HG02623 (cell line): Measurements from ENCODE around the gene MYO1H.
A peak's percentile ranks its signal among the peaks of the same experiment; 100 is the strongest.
"Not testable (repeated sequence)": the region's sequence is repeated elsewhere in the genome, so short reads cannot be mapped to it uniquely, and the experiment has no call there.

Experiments used
- ATAC-seq: cut with Tn5 transposase; IDR thresholded peaks from one replicate; pipeline ENCODE4 v1.9.1; 2021; ENCODE audit warnings: moderate library complexity; ENCODE audit not compliant: unreplicated experiment

MYO1H gene

DNA sequence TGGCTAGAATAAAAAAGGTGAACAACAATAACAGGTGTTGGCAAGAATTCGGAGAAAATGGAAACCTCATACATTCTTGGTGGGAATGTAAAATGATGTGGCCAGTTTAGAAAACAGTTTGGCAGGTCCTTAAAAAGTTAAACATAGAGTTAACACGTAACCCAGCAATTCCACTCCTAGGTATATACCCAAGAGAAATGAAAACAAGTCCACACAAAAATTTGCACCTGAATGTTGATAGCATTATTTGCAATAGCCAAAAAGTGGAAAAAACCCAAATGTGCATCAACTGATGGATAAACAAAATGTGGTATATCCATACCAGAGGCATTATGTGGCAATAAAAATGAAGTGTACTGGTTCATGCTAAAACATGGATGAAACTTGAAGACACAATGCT lies 2.3 kb upstream of the MYO1H start:
- ATAC-seq: no peak

DNA sequence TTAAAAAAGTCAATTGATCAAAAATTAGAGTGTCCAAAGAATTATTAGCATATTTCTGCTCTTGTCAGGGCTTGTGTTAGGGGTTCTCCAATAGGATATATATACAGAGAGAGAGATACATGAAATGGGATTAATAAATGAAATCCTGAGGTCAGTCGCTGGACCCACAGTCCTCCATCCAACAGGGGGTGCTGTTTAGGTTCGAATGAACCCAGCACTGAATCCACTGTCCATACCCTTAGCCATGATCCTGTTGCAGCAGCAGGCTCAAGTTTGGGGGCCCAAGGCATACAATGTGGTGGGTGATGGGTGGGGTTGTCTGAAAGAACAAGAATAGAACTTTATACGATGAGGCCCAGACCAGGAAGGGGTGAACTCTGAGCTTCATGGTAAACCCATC lies 780 bp upstream of the MYO1H start:
- no peak for ATAC-seq

DNA sequence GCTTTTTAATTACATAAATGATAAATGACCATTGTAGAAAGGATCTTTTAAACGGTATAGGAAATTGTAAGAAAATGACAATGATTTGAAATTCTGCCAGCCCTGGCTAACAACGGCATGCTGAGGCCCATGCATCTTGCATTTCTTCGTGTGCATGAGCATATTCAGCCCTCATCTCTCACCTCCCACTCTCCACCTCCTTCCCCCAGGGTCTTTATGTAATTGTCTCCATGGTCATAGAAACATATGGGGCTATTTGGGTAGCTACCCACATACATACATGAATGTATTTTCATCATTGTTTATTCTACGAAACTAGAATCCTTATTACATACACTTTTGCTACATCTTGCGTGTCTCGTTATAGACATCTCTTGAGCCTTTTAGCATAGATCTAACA lies 4.5 kb downstream of the MYO1H start:
- no peak for ATAC-seq

DNA sequence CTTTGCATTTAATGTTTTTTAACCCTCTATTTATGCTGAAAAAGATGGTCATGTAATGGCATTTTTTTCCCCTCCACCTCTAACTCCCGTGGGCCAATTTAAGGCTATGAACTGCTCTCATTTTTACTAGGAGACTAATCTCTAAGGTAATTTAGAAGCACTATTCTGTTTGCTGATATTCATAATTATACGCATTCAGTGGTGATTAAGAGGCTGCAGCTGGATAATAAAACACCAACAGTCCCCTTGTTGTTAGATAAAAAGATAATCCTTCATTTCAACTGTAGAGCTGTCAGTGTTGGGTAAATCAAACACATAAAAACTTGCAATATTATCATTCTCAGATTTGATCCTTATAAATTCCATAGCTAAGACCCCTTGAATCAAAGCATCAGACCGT lies 8.9 kb downstream of the MYO1H start:
- ATAC-seq: no peak

DNA sequence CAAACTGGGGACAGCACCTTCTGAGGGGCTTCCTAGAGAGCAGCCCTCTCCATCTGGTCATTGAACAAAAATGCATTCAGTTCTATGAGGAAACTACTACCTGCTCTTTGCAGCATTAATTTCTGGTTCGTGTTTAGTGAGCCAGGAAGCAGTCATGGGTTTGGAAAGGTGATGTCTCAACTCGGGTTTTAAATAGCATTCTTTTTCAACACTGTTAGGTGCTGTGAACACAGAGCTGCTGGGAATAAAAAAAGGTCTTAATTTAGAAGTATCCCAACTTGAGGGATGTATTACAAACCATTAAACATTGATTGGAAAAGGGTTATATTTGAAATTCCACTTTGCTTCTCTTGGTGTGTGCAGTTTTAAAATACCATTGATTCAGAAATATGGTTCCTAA lies 9.3 kb downstream of the MYO1H start:
- no peak for ATAC-seq

DNA sequence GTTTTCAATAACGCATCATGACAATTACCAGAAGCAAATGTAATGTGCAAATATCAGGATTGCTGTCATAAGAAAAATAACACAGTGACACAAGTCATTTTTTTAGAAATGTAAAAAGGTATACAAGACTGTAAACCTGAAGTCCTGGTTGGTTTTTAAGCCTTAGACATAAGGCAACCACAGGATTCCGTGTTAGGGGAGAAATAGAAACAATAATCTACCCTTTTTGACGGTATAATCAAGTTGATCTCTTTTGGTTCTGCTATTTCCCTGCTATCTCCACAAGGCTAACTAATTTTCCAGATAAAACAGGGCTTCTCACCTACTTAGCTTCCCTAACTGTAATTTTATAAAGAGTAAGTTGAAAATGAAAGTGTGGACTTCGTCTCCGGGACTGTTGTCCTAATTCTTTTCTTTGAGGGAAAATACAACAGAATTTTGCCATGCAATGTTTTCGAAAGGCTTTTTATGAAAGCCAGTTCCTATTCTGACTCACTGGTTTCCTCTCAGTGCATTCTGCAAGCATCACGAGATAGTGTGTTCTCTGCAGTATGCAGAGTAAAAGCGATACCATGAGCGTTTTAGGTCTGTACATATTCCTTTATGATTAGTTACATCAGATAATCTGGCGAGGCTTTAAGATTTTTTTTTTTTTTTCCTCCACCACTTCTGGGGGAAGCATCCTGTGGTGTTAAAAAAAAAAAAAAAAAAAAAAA lies 10.6 kb downstream of the MYO1H start:
- ATAC-seq: peak; percentile 64

DNA sequence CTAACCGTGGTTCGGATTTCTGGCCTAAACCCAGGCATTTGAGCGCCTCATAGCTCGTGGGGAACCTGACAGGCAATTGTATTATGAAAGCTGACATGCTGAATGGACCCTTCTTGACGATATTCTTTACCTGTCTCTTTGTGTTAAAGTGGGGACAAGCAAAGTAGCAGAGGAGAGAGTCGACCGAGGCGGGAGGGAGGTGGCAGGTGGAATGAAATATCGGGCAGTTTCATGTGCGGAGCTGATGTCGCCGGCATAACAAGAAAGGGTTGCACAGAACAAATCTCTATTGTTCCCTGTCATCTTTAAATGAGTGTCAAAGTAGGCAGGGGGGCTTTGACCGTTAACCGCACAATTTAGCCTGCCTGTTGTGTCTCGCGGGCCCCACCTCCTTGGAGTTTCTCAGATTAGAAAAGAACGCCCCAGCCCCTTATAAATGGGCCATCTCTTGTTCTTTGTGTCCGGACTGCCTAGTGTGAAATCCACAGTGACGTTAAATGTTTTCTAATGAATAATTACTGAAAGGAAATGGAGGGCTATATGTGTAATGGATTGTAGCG lies 11.5 kb downstream of the MYO1H start:
- ATAC-seq: no peak

DNA sequence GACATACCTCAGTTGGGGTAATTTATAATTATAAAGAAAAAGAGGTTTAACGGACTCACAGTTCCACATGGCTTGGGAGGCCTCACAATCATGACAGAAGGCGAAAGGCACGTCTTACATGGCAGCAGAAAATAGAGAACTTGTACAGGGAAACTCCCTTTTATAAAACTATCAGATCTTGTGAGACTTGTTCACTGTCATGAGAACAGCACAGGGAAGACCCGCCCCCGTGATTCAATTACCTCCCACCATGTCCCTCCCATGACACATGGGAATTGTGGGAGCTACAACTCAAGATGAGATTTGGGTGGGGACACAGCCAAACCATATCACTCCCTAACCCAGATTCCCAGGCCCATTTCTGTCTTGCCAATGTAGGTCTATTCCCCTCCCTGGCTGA lies 22.1 kb downstream of the MYO1H start:
- no peak for ATAC-seq

DNA sequence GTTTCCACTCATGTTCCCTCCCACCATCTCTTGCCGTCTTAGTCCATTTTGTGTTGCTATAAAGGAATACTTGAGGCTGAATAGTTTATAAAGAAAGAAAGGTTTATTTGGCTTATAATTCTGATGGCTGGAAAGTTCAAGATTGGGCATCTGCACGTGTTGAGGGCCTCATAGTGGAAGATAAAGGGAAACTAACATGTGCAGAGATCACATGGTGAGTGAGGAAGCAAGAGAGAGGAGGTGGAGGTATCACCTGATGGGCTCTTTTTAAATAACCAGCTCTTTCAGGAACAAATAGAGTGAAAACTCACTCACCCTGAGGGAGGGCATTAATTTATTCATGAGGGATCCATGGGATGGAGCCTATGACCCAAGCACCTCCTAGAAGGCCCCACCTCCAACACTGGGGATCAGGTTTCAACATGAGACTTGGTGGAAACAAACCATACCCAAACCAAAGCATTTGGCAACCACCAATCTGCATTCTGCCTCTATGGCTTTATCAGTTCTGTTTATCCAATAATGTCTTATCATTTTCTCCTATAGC lies 29.5 kb downstream of the MYO1H start:
- no peak for ATAC-seq

DNA sequence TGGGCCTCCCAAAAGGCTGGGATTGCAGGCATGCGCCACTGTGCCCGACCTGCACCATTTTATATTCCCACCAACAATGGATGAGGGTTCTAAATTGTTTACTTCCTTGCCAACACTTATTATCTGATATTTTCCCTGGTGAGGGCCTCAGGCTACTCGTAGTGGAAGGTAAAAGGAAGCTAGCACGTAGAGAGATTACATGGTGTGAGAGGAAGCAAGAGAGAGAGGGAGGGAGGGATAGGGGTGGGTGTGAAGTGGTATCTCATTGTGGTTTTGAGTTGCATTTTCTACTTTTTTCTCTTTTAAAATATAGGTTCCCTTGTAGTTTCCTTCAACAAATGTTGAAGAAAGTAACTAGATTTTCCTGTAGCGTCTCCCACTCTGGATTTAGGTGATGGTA lies 30.9 kb downstream of the MYO1H start:
- ATAC-seq: no peak

DNA sequence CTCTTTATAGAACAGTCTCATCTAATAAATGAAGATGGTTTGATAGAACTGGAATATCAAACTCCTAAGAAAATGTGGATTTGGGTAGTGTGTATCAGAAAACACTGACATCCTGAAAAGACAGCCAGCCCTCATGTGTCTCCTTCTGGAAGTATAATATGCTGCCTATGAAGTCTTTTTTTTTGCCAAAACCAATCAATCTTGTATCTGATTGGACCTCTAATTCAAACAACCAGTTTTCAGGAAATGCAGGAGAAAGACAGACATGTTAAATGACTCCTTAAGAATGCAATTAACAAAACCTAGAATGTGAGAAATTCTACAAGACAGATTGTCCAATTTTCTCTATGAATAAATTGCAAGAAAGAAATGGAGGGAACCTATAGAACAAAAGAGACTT lies 34.3 kb downstream of the MYO1H start:
- ATAC-seq: no peak

DNA sequence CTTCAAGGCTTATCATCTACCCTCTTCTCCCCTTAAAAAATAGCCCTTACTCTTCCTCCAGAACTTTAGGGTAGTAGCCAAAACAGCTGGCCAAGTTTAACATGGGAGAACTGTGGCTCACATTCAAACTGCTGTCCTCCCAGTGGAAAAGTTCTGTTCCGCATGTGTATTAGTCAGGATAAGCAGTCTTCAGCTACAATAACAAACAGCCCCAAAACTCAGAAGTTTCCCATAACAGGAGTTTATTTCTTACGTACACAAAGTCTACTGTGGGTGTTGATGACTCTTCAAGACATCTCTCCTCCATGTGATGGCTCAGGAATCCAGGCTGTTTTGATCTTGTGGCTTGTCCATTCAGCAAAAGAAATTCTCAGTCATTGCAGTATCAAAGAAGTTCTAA lies 35.5 kb downstream of the MYO1H start:
- ATAC-seq: no peak

DNA sequence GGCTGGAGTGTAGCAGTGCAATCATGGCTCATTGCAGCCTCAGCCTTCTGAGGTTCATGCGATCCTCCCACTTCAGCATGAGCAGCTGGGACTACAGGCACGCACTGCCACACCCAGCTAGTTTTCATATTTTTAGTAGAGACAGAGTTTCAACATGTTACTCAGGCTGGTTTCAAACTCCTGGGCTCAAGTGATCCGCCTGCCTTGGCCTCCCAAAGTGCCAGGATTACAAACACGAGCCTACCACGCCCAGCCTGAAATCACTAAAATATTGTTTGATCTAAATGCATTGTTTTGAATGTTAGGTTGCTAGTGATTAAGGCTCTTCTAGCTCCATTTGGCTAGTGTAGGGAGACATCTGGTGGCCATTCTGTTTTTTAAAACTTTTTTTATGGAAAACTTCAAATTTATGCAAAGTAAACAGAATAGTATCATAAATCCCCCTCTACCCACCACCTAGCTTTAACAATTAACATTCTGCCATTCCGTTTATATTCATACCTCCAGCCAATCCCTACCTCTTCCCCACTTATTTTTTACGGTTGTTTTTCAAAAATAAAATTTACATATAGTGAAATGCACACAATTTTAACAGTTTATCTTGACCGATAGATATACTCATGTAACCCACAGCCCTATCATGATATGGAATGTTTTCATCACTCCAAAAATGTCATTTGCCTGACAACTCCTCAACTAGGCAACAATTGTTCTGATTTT lies 37.8 kb downstream of the MYO1H start:
- ATAC-seq: no peak

DNA sequence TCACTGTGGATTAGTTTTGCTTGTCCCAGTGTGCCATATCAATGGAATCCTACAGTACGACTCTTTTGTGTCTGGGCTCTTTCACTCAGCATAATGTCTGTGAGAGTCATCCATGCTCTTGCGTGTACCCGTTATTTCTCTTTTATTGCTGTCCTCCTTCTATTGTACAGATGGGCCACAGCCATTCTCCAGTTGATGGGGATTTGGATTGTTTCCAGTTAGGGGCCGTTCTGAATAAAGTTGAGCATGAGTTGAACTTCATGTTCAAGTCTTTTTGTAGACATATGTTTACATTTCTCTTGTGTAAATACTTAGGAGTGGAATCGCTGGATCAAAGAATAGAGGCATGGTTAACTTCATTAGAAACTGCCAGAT lies 38.3 kb downstream of the MYO1H start:
- ATAC-seq: no peak

DNA sequence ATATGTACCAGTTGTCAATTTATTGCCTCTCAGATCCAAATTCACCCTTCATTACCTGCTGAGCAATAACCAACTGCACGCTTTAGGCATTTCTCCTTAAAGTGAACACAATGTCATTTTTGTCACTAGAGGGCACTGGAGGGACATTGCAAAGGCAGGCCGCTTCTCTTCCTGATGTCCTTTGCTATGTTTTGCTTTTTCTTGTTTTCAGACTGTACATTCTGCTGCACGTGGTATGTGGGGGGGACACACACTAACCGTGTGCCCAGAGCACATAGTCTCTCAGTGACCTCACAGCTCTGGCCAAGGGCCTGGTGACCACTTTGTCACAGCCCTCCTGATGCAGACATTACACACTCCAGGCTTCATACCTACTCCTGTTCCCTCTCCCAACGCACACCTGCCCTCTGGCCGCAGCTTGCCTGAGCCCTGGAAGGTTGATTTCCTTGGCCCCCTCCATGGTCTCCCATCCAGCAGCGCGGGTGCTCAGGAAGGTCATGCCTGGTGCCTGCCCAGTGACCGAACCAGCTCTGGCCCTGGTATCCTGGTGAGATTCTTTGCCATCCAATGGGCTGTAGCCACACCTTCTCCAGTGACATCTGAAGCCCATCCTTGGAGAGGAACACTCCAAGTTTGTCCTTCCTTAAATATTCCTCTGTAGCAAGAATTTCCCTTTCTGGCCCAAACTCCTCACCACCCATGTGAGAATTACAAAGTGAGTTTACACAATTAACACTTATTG lies 39.9 kb downstream of the MYO1H start:
- no peak for ATAC-seq

DNA sequence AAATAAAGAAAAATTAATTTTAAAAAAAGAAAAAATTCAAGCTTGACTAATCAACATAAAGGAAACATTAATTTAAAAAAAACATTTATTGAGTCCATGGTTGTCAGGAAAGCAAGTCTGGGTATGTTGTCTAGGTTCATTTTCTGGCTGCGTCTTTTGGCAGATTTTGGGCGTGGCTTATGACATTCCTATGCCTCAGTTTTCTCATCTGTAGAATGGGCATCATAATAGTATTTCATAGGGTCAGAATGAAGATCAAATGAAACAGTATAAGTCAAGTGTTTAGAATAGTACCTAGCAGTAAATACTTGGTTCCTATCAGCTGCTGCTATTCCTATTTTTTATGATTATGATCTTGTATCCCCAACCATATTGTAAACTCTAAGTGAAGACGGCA lies 40.5 kb downstream of the MYO1H start:
- no peak for ATAC-seq

DNA sequence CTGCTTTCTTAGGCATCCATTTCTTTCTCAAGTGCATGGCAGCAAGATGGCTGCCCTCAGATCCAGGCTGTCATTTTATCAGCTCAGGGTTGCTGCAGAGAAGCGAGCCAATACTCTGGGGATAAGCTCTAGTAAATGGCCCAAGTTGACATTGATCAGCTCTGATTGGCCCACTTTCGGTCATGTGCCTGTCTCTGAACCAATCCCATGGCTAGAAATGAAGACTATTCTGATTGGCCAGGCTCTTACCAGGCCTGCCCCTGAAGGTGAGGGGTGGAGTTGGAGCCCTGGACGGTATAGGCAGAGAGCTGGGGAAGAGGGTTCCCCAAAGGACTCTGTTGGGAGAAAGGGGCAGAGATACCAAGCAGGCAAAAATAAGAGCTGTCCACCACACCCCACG lies 41.4 kb downstream of the MYO1H start:
- ATAC-seq: no peak

DNA sequence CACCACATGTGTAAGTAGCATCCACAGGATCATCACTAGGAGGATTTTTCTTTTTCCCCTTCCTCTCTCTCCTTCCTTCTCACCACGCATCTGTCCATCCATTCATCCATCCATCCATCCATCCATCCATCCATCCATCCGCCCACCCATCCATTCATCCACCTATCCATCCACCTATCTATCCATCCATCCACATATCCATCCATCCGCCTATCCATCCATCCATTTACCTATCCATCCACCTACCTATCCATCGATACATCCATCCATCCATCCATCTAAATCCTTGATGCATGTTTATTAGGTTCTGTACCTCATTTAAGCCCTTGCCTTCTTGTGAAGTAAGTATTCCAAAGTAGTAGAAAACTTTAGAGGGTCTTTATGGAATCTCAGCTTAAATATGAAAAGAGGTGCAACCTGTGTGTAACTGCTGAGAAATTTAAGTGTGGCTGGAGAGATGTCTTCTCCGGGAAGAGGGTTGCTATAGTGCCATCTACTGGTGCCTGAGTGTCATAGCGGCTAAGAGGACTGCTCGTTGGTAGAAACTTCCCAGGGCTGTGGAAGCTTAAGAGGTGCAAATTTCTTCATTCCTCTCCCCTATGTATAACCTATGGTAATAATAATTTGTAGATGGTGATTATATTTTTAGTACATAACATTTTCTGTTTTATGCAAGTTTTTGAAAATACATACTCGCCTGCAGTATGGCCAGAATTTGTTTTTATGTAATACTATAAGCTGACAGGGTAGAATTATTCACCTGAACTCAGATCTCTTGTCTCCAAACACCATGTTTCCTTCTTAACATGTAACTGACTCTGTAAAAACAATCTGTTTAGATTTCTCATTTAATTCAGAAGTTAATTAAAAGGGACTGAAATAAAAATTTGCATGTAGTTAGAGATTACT lies 46.0 kb downstream of the MYO1H start:
- ATAC-seq: no peak

DNA sequence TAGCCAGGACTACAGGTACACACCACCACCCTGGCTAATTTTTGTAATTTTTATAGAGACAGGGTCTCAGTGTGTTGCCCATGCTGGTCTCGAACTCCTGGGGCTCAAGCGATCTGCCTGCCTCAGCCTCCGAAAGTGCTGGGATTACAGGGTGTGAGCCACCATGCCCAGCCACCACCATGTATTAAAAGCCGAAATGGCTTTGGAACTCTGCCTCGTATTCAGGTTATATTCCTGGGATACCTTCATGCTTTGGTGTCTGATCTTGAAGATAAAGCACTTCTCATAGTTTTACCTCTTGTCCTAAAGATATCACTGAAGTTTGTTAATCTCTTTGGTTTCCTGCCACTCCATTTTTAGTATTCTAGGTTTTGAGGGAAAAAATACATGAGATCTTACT lies 47.2 kb downstream of the MYO1H start:
- no peak for ATAC-seq

DNA sequence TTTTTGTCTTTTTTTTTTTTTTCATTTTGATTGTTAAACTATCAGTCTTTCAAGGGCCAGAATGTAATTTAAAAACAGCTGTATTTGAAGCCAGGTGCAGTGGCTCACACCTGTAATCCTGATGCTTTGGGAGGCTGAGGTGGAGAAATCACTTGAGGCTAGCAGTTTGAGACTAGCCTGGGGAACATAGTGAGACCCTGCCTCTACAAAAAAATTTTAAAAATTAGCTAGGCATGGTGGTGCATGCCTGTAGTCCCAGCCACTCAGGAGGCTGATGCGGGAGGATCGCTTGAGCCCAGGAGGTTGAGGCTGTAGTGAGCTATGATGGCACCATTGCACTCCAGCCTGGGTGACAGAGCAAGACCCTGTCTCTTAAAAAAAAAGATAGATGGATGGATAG lies 57.1 kb downstream of the MYO1H start:
- not testable (repeated sequence) for ATAC-seq

DNA sequence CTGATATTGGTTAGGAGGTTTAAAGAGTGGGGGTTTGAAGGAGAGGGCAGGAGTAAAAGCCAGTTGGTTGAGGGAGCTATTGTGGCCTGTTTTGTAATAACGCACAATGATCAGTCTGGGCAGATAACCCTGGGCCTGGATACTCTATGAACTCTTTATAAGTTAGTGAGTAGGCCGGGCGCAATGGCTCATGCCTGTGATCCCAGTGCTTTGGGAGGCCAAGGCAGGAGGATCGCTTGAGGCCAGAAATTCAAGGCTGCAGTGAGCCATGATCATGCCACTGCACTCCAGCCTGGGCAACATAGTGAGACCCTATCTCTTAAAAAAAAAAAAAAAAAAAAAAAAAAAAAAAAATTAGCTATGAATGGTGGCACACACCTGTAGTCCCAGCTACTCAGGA lies 58.4 kb downstream of the MYO1H start:
- not testable (repeated sequence) for ATAC-seq
